ENCODE results near the gene NUDT1.

Gene NUDT1

DNA sequence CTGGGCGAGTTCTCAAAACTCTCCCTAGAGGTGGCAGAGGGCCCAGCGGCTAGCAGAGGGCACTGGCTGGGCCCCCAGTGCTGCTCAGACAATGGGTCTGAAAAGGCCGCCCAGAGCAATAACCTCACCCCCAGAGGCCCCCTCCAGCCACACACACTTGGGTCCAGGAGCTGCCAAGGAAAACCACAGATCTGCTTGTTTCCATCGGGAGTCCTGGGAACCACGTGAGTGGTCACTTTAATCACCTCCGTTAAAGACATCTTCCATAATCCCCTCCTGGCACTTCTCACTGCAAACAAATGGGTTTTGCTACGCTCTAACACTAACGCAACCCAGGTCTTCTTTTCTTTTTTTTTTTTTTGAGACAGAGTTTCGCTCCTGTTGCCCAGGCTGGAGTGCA, 30.0 kb downstream of the NUDT1 start:
- TF ChIP-seq EP300 (IDR thresholded peaks at IDR 0.05; ENCODE audit: borderline replicate concordance) (no peak), CREB1 (IDR thresholded peaks at IDR 0.05; ENCODE audit: low read depth) (no peak), TCF12 (IDR thresholded peaks at IDR 0.05; ENCODE audit: low read depth) (no peak), TEAD4 (IDR thresholded peaks at IDR 0.05) (no peak), FOXM1 (IDR thresholded peaks at IDR 0.05; ENCODE audit: borderline replicate concordance, low read depth) (no peak), EGR1 (IDR thresholded peaks at IDR 0.05) (no peak), RAD21 (IDR thresholded peaks at IDR 0.05; ENCODE audit: low read depth) (no peak), CEBPB (IDR thresholded peaks at IDR 0.05) (no peak), ZBTB7A (IDR thresholded peaks at IDR 0.05; ENCODE audit: low read depth) (no peak), NFIC (IDR thresholded peaks at IDR 0.05) (no peak), TAF1 (IDR thresholded peaks at IDR 0.05; ENCODE audit: low read depth) (no peak)

DNA sequence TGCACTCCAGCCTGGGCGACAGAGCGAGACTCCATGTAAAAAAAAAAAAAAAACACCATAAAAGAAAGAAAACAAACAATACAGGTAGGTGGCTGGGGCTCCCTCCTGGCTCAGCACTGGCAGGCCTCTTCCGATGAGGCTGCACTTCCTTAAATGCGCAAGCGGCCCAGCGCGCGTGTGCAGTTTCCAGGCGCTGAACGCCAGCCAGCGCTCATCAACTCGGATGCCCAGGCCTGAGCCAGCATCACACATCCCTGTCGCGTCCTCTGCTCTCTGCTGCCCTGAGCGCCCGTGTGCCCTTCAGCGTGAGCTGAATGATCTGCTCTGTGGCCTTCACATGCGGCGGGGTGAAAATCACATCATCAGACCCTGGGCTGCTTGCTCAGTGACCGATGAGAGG, 31.8 kb downstream of the NUDT1 start:
- no peak for TF ChIP-seq CEBPB (IDR thresholded peaks at IDR 0.05)
- TF ChIP-seq EGR1 (IDR thresholded peaks at IDR 0.05), result no peak
- TF ChIP-seq NFIC (IDR thresholded peaks at IDR 0.05), result no peak
- TF ChIP-seq TCF12 (IDR thresholded peaks at IDR 0.05; ENCODE audit: low read depth), result no peak
- no peak for TF ChIP-seq EP300 (IDR thresholded peaks at IDR 0.05; ENCODE audit: borderline replicate concordance)
- TF ChIP-seq FOXM1 (IDR thresholded peaks at IDR 0.05; ENCODE audit: borderline replicate concordance, low read depth), result no peak
- no peak for TF ChIP-seq ZBTB7A (IDR thresholded peaks at IDR 0.05; ENCODE audit: low read depth)
- TF ChIP-seq RAD21 (IDR thresholded peaks at IDR 0.05; ENCODE audit: low read depth), result no peak
- no peak for TF ChIP-seq TAF1 (IDR thresholded peaks at IDR 0.05; ENCODE audit: low read depth)
- TF ChIP-seq, protein P1, sequence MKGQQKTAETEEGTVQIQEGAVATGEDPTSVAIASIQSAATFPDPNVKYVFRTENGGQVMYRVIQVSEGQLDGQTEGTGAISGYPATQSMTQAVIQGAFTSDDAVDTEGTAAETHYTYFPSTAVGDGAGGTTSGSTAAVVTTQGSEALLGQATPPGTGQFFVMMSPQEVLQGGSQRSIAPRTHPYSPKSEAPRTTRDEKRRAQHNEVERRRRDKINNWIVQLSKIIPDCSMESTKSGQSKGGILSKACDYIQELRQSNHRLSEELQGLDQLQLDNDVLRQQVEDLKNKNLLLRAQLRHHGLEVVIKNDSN (IDR thresholded peaks at IDR 0.05), result no peak
- TF ChIP-seq, protein P2, sequence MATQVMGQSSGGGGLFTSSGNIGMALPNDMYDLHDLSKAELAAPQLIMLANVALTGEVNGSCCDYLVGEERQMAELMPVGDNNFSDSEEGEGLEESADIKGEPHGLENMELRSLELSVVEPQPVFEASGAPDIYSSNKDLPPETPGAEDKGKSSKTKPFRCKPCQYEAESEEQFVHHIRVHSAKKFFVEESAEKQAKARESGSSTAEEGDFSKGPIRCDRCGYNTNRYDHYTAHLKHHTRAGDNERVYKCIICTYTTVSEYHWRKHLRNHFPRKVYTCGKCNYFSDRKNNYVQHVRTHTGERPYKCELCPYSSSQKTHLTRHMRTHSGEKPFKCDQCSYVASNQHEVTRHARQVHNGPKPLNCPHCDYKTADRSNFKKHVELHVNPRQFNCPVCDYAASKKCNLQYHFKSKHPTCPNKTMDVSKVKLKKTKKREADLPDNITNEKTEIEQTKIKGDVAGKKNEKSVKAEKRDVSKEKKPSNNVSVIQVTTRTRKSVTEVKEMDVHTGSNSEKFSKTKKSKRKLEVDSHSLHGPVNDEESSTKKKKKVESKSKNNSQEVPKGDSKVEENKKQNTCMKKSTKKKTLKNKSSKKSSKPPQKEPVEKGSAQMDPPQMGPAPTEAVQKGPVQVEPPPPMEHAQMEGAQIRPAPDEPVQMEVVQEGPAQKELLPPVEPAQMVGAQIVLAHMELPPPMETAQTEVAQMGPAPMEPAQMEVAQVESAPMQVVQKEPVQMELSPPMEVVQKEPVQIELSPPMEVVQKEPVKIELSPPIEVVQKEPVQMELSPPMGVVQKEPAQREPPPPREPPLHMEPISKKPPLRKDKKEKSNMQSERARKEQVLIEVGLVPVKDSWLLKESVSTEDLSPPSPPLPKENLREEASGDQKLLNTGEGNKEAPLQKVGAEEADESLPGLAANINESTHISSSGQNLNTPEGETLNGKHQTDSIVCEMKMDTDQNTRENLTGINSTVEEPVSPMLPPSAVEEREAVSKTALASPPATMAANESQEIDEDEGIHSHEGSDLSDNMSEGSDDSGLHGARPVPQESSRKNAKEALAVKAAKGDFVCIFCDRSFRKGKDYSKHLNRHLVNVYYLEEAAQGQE (IDR thresholded peaks at IDR 0.05; ENCODE audit: low read depth), result no peak
- TF ChIP-seq TEAD4 (IDR thresholded peaks at IDR 0.05), result no peak
- TF ChIP-seq, protein P3, sequence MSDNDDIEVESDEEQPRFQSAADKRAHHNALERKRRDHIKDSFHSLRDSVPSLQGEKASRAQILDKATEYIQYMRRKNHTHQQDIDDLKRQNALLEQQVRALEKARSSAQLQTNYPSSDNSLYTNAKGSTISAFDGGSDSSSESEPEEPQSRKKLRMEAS (IDR thresholded peaks at IDR 0.05), result no peak
- TF ChIP-seq YY1 (IDR thresholded peaks at IDR 0.05; ENCODE audit: low read depth), result no peak

DNA sequence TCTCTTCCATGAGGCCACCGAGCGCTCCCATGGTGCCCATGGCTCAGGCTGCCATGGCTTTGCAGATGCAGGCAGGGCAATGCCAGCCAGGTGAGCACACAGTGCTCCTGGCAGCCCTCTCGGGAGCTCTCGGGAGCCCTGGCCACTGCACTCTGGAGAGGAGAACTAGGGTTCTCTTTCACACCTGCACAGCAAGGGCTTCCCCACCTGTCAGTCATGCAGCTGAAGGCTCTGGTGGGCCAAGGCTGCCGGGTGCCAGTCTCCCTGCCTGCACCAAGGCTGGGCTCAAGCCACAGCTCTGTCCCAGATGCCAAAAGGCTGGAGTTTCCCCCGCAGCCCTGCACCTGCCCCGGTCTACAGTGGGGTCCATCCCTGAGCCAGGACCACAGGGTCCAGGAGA, 32.6 kb downstream of the NUDT1 start:
- no peak for TF ChIP-seq CEBPB (IDR thresholded peaks at IDR 0.05)
- TF ChIP-seq RAD21 (IDR thresholded peaks at IDR 0.05; ENCODE audit: low read depth), result no peak
- TF ChIP-seq, protein P2 (IDR thresholded peaks at IDR 0.05; ENCODE audit: low read depth), result no peak
- no peak for TF ChIP-seq TEAD4 (IDR thresholded peaks at IDR 0.05)
- TF ChIP-seq CREB1 (IDR thresholded peaks at IDR 0.05; ENCODE audit: low read depth), result no peak
- TF ChIP-seq TAF1 (IDR thresholded peaks at IDR 0.05; ENCODE audit: low read depth), result no peak
- TF ChIP-seq TCF12 (IDR thresholded peaks at IDR 0.05; ENCODE audit: low read depth), result no peak
- no peak for TF ChIP-seq FOXM1 (IDR thresholded peaks at IDR 0.05; ENCODE audit: borderline replicate concordance, low read depth)
- no peak for TF ChIP-seq YY1 (IDR thresholded peaks at IDR 0.05; ENCODE audit: low read depth)
- TF ChIP-seq, protein P3 (IDR thresholded peaks at IDR 0.05), result no peak
- TF ChIP-seq NFIC (IDR thresholded peaks at IDR 0.05), result no peak

DNA sequence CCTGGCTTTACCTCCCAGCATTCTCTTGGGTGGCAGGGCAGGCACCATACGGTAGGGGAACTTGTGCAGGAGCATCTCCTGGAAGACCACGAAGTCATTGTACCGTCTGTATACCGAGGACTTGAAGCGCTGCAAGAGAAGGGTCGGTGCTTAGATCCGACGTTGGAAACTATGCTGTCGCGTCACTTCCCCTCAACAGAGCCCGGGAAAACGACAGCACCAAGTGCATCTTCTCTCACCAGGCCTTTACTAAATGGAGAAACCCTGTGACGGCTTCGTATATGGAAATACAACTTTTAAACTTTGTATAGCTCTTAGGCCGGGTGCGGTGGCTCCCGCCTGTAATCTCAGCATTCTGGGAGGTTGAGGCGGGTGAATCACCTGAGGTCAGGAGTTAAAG, 33.1 kb downstream of the NUDT1 start:
- TF ChIP-seq TCF12 (IDR thresholded peaks at IDR 0.05; ENCODE audit: low read depth) (no peak), TAF1 (IDR thresholded peaks at IDR 0.05; ENCODE audit: low read depth) (no peak), TEAD4 (IDR thresholded peaks at IDR 0.05) (no peak), YY1 (IDR thresholded peaks at IDR 0.05; ENCODE audit: low read depth) (no peak), CEBPB (IDR thresholded peaks at IDR 0.05) (no peak), FOXM1 (IDR thresholded peaks at IDR 0.05; ENCODE audit: borderline replicate concordance, low read depth) (no peak), EGR1 (IDR thresholded peaks at IDR 0.05) (no peak), ZBTB7A (IDR thresholded peaks at IDR 0.05; ENCODE audit: low read depth) (no peak), CREB1 (IDR thresholded peaks at IDR 0.05; ENCODE audit: low read depth) (no peak), NFIC (IDR thresholded peaks at IDR 0.05) (no peak), EP300 (IDR thresholded peaks at IDR 0.05; ENCODE audit: borderline replicate concordance) (no peak), RAD21 (IDR thresholded peaks at IDR 0.05; ENCODE audit: low read depth) (no peak)
- TF ChIP-seq, protein P3 (IDR thresholded peaks at IDR 0.05), result no peak
- TF ChIP-seq, protein P1 (IDR thresholded peaks at IDR 0.05), result no peak
- TF ChIP-seq, protein P2 (IDR thresholded peaks at IDR 0.05; ENCODE audit: low read depth), result no peak

Data from Ishikawa (cell line).